ENCODE results near the gene DPP4.

DPP4 gene

DNA sequence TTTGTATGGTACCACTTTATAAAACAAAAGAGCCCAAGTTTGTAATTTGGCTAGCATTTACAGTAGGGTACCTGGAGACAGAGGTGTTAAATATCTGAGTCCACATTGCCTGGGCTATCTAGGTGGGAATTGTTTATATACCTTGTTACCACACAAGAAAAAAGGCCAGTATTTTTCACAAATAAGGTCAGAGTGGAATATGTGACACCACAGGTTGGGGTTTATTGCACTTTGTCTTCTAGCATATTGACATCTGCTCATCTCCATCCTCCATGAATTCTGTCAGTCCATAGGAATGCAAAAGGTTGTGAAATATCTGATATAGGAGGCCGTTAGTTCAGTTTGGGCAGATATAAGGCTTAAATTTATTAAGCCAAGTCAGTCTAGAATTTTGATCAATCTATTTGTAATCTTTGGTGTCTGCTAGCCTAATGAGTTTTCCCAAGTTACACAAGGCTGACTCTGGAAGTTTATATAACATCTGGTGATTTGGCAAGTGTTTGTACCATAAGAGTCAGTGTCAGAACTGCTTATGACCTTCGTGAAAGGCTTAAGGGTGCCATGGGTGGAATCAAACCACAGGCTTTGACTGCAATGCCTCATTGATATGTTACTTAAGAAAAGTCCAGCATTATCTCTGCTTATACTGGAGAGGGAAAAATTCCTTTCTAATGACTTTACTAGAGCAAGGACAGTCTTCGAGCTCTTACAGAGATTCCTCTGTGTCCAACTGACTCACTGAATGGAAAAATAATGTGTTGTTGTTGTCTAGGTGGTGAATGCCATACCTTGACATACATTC is 11.3 kb upstream of the DPP4 start:
- no peak for DNase-seq (ENCODE audit: low read depth)

DNA sequence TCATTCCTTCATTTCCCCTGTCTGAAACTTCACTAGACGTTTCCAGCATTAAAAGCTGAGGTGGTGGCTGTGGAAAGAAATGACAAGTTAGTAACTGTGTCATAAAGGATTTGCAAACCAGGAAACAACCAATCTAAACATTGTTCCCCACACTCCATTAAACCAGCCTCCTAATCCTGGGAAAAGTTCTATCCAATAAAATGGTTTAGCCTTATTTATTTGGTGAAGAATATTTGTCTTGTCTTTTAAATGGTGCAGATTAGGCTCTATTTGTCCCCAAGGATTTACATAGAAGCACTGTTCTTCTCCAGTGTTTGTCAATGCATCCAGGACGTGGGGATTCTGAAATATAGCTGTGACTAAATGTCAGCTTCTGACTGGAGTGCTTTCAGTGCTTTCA is 10.5 kb upstream of the DPP4 start:
- no peak for DNase-seq (ENCODE audit: low read depth)

DNA sequence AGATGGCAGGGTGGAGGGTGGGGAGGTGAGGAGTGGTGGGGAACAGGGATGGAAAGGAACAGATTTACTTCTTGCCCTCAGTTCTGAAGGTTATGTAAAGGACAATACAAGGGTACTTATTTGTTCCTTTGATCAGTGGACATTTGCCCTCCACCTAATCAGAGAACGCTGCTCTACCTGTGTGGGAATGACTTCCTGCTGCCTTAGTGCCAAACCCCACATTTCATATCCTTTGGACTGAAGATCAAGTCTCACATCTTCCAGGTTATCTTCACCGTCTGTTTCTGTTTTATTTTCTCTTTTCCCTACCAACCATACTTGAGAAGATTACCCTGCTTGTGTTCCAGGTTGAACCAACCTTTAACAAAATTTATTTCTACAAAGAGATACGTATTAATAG is 8.7 kb upstream of the DPP4 start:
- DNase-seq (ENCODE audit: low read depth), result no peak

DNA sequence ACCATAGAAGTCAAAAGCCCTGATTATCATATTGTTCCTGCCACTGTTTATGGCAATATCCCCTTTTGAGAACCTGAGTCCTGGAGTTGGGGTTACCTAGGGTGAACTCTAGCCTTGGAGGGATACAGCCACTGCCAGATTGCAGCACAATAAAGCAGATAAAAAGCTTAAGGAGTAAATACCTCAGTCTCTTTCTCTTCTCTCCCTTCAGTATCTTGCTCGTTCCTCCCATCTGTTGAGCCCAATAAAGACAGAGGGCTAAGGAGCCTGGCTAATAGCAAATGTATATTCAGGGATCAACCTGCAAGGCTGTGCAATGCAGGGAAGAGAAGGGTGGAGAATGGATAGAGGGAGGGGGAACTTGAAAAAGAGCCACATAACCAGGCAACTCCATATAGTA is 8.0 kb upstream of the DPP4 start:
- no peak for DNase-seq (ENCODE audit: low read depth)

DNA sequence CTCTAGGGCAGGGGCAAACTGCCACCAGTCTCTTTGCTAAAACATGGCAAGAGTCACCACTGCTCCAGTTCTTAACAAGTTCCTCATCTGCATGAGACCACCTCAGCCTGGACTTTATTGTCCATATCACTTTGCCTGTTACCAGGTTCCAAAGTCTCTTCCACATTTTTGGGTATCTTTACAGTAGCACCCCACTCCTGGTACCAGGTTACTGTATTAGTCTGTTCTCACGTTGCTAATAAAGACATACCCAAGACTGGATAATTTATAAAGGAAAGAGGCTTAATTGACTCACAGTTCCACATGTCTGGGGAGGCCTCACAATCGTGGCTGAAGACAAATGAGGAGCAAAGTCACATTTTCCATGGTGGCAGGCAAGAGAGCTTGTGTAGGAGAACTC is 5.5 kb upstream of the DPP4 start:
- no peak for DNase-seq (ENCODE audit: low read depth)

DNA sequence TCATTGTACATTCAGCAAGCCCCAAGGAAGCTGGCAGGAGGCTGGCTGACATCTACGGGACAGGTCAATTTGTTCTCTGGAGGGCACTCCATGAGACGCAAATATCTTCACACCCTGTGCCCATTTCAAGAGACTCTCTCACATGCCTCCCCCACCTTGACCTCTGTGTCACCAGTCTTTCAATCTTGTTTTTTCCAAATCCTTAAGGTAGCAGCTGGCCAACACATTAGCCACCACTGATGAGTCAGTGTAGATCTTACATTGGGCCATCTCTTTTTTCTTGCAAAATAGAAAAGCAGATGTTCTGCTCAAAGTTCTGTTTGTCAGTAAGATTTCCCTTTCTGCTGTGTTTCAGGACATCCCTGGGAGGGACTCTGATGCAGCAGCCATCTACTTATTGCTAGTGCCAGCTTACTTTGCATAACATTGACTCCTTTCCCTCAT is 1.7 kb upstream of the DPP4 start:
- DNase-seq (ENCODE audit: low read depth), result no peak

DNA sequence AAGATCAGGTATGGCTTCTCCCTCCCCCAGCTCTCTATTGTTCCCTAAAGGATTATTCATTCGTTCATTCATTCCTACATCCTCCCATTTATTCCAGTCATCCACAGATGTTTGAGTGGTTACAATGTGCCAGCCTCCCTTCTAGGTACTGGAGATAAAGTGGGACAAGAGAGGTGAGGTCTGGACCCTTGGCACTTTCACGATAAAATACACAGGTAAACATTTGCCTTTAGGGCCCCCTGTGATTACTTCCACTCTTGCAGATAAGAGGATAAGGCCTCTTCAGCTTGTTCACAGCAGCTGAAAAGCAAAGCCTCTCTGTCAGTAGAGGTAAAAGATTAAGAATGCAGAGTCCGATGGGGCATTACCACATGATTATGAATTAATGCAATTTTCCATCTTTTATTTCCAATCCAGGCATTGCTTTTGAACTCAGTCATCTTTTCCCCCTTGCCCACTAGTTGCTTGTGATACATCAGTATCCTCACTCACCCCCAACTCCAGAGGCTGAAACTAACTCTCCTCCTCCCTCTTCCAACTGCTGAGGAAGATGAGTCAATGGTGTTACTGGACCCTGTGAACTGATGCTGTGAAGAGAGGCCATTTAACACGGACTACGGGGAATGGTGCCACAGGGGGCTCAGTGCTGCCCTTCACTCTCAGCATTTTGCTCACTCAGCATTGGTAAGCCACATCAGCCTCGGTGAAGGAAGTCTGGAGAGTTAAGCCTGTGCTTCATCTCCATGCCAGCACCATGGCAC is 1.1 kb upstream of the DPP4 start:
- no peak for DNase-seq (ENCODE audit: low read depth)

DNA sequence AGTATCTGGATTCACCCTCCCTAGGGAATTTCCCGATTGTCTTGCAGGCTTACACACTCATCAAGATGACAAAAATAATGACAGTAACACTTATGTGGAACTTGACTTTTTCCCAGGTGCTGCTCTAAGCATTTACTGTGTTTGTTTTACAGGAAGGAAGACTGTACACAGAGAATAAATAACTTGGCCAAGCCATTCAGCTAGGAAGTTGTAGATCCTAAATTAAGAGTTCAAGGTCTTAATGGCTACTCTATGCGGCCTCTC is 549 bp upstream of the DPP4 start:
- no peak for DNase-seq (ENCODE audit: low read depth)

DNA sequence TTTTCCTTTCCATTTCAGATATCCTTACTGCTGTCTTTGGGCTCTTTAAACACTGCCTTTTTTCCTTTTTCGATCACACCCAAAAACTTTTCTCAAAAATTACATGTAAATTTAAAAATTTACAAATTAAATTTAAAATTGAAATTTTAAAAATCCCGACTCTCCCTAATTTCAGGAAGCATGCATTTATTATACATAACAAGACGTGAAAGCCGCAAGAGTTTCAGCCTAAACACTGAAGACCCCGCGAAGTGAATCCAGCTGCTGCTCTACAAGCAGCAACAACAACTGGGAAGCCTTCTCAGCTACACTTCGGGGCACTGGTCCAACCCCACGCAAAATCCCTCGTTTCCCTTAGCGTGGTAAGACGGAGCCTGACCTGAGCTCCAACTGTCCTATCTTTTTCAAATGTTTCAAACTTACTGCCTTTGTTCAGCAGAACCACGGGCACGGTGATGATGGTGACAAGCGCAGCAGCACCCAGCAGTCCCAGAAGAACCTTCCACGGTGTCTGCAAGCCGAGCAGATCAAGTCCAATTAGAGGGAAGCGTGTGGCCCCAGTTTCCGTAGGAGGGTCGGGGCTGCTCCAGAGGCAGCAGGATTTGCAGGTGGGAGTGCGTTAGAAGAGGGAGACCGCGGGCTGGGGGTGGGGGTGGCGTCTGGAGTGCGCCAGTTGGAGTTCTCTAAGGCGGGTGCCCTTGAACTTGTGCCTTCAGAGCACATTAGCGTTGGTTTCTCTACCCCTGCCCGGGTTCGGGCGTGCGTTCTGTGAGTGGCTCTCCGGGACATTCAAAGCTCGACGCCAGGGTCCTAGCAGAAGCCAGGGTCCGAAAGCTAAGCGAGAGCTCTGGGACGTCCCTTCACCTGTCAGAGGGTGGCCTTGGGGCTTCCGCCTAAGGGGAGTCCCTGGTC is 783 bp downstream of the DPP4 start:
- no peak for DNase-seq (ENCODE audit: low read depth)

DNA sequence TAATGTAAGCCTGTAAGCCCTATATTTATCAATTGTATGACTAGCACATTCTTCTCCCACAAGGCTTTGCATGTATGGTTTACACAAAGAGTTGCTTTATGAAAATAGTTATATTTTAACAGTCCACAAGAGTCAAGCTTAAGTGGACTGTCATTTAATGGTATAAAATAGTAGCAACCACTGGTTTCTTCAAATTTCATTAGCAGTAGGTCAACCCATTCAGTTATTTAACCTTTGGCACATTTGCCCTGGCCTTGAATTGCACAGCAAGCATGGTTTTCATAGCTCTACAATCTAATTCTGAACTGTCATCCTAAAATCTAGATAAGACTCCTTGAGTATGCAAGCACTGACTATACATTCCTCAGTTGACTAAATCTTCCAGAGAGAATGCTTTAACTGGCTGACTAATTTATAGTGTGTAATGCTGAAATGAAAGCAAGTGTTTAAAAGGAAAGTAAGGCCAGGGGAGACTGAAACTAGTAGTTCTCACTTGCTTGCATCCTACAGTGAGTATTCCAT is 1.8 kb downstream of the DPP4 start:
- DNase-seq (ENCODE audit: low read depth), result no peak

DNA sequence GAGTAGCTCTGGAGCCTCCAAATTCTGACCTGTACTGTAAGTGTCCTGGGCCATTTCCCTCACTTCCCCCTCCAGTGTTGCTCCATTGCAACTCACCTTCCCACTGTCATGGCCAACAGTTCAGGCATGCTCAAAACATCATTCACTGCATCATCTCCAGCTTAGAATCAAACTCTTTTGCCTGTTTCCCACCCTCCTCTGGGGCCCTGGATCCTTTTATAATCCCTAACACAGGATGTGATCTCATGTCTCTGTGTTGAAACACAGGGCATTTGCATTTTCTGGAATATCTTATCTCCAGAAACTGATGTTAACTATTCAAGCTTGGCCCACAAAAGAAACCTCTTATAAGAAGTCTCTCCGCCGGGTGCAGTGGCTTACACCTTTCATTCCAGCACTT is 3.0 kb downstream of the DPP4 start:
- no peak for DNase-seq (ENCODE audit: low read depth)

DNA sequence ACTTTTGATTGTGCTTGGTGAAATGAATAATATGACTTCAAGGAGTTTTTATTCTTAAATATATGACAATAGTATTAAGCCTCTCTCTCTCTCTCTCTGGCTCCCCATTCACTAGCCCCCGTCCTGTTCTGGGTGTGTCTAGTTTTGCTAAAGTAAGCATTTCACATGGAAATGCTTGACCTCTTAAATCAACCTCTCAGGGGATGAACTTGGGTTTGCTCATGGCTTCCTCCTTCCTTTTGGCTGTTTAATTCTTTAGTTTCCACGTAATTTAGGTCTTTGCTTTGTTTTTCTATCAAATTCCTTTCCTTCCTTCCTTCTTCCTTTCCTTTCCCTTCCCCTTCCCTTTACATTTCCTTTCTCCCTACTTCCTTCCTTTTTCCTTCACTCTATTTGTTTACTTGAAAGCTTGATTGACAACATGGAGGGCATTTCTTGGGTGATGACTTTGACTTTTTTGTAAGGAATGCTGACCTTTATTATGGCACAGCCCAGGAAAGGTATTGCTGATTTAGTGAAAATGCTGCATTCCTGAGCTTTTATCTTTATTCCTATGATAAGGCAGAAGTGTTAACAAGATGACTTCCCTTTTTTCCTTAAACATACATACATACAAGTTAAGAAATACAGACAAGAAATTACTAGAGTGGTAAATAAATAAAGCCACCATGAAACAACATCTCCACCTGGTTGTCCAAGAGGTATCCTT is 3.6 kb downstream of the DPP4 start:
- DNase-seq (ENCODE audit: low read depth), result no peak

DNA sequence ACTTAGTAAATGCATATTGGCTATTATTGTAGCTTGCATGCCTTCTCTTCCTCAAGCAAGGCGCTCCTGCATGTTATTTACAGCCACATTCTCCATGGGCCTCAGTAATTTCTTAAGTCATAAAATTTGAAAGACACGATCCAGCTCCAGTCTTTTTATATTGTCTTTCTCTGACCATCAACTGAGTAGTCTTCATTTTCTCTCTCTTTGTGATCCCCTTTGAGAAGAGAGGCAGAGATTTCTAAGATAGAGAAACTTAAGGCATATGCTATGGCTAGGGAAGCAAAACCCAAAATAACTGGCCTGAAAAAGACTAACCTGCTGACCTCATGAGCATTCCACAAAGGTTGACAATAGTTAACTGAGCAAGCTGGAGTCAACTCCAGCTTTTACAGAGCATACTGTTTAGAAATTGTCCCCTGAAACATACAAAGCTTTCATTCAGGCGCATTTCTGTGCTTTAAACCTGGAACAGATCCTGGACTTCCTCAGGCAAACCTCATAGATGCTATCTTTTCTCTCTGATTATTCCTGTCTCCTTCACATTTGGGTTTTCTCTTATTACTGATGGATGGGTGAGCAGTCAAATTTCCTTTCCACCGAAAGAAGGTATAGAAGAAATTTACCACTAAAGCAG is 4.6 kb downstream of the DPP4 start:
- no peak for DNase-seq (ENCODE audit: low read depth)

DNA sequence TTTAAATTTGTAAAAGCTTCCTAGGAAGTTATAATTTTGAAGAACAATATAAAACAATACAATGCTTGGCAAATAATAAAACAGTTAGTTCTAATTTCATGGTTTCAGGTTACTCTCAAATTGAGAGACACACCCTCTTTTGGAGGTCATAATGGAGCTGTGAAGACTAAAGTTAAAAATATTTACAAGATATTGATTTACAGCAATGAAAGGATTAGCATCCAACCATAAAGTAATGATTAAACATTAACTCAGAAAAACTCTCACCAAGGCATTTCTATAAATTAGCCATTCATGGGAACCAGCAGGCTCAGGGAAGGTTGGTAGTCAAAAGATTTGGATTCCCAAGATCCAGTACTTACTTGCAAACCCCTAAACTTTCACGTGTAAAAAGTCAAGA is 6.4 kb downstream of the DPP4 start:
- DNase-seq (ENCODE audit: low read depth), result no peak

DNA sequence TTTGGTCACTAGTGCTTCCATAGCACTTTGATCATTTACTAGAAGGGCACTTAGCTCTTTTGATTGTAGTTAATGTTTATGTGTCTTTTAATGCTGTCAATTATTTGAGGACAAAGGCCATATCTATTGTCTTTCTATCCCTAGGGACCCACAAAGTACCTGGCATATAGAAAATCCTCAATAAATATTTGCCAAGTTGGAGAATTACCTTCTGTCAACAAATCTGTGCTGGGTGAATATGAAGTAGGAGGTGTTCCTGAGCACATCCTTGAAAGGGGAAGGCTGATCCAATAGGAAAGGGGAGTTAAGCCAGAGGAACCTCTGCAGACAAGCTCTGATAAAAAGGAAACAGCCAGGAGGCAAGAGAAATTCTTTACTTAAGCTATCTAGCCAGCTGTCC is 8.2 kb downstream of the DPP4 start:
- no peak for DNase-seq (ENCODE audit: low read depth)

DNA sequence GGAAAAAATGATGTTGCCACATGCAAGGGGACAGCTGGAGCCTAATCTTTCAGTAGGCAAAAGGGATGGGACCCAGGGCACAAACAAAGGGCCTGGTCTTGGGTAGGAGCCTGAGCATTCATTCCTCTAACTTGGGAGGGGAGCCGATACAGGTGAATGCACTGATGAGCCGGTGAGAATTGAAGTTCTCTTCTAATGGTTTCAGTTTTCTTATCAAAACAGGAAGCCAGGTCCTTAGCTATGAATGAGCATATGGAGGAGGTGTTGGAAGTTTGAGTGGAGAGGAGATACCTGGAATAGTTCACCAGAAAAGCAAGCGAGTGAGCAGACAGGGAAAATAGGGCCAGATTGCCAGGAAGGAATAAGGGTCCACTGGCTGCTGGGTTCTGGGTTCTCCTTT is 10.1 kb downstream of the DPP4 start:
- DNase-seq (ENCODE audit: low read depth), result no peak

DNA sequence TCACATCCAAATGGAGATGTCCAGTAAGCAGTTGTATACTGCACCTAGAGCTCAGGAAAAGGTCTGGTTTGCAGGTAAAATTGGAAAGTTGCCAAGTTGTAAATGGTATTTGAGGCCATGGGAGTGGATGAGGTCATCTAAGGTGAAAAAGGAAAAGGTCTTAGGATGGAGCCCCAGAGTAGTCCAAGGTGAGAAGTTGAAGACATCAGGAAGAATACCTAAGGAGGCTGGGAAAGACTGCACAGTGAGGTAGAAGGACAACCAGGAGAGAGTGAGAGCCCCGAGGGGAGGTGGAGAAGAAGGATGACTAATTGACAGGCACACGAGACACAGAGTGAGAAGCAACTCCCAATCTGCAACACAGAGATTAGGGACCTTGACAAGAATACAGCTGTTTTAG is 10.7 kb downstream of the DPP4 start:
- DNase-seq (ENCODE audit: low read depth), result no peak

DNA sequence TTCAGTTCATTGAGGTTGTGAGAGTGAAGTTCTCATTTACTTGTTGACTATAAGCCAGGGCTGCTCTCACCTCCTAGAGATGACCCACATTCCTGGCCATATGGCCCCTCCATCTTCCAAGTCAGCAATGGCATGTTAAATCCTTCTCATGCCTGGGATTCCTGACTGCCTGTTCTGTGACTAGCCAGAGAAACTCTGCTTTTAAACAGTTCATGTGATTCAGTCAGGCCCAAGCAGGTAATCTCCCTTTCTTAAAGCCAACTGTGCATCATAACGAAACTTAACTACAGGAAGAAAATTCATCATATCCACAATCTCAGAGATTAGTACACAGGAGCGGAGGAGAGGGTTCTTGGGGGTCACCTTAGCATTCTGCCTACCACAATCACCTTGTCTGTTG is 11.5 kb downstream of the DPP4 start:
- DNase-seq (ENCODE audit: low read depth), result no peak

DNA sequence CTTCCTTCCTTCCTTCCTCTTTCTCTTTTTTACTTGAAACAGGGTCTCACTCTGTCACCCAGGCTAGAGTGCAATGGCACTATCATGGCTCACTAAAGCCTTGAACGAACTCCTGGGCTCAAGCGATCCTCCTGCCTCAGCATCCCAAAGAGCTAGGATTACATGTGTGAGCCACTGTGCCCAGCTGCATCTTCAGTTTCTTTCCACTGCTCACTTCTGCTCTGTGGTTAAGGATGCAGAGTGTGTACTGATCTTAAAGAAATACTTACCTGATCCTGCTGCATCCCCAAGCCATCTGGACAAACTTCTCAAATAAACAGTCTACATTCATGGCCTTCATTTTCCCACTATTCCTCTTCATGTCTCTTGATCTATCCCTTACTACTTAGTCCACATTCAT is 13.0 kb downstream of the DPP4 start:
- DNase-seq (ENCODE audit: low read depth), result no peak

DNA sequence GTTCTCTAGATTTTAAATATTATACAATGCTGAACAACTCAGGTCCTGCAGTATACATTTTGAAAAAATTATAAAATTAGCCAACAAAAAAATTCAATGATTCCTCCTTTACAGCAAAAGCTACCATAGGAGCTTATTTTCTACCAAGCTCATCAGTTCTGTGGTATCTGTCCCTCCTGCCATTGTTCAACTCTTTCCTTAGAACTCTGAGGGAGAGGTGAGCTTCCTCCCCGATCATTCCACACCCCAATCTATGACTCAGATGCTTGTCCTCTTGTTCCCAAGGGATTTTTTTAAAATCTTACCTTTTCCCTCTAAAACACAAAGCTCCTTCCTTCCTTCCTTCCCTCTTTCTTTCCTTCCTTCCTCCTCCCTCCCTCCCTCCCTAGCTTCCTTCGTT is 13.5 kb downstream of the DPP4 start:
- DNase-seq (ENCODE audit: low read depth), result no peak

DNA sequence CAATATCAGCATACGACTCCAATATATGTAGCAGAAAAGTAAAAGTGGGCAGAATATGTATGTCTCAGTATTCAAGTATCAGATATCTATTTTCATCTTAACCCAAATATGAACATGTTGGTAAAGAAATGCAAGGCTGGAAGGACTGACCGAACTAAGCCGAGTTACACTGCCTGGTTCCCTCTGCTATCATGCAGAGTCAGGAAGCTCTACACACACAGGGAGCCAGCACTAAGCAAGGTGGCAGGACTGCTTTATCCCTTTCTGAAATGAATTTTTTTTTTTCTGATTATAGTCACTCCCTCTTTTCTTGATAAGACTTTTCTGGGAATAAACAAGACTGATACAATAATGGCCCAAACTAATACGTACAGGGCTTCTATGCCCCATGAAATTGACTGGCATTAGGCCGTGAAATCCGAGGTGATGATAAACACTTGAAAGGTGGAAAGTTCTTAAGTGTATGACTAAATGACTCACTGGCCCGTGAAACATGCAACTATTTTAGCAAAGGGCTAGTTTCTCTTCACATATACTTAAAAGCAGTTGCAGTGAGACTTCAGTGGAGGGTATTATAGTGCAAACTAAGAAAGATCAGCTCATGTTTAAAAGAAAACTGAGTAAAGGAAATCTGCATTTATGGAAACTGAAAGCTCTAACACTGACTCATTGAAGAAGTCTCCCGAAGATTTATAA is 14.9 kb downstream of the DPP4 start:
- DNase-seq (ENCODE audit: low read depth), result no peak

All from fibroblast of the conjunctiva (primary cell).